HG03457 (cell line): ENCODE results near the gene CHN1.

Experiments used
- ATAC-seq: cut with Tn5 transposase; IDR thresholded peaks from one replicate; pipeline ENCODE4 v1.9.1; 2021; ENCODE audit warnings: moderate number of reproducible peaks; ENCODE audit not compliant: unreplicated experiment

The CHN1 gene

DNA sequence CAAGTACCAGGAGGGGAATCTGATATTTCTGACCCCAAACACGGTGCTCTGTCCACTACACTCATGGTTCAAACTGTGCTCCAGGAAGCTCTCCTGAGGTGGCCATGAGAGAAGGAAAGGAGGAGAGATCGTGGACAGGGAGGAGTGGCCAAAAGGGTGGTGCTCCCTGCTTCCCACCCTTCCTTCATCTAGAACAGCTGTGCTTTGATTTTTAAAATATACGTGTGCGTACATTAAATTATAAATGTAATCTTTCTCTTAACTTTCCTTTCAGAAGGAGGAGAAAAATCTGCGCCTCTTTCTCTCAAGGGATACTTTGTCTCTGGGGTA lies 232.7 kb downstream of the CHN1 start:
- ATAC-seq: no peak

DNA sequence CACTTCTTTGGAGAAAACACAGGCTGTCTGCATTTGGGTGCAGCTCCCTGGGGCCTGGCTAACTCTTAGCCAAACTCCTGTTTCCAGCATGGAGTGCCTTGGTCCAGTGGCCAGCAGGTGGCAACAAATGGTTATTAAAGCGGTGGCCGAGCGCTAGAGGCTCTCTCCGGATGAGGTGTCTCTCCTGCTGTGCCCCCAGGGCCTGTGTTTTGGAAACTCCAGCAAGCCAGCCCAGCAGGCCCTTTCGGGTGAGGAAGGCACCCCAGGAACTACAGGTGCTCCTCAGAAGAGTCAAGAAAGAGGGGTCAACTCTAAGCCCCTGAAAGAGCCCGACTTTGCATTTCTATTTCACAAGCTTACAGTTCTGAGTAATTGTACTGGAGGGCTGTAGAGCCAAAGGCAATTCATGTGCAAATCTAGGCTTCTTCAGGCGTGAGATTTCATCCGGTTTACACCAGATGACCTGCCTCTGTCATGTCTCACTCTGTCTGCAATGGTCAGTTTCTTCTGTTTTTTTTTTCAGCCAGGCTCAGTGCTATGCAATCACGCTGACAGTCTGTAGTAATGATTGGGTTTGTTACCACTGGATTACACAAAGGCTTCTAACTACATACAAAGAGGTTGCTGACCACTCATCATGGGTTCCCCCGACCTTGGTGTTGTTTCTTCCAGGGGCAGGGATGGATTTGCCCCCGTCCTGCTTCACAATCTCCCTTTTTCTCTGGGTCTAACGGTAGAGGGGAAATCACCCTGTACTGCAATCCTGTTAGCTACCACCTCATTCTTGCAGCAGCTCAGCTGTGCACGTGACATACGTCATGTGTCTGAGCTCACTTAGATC lies 233.3 kb downstream of the CHN1 start:
- ATAC-seq: no peak

DNA sequence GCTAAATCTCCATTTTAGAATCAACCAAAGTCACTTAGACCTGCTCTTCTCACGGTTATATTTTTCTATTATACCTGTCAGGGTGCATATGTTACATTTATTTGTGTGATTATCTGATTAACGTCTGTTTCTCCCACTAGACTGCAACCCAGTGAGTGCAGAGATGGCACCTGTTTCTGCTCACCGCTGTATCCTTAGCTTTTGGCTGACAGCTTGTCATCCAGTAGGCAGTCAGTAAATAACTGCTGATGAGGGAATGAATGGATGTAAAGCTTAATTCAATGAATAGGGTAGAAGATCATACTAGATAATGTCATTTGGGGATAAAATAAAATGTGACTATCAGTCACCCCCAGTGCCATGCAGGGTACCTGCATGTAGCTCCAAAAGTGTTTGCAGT lies 234.0 kb downstream of the CHN1 start:
- no peak for ATAC-seq

DNA sequence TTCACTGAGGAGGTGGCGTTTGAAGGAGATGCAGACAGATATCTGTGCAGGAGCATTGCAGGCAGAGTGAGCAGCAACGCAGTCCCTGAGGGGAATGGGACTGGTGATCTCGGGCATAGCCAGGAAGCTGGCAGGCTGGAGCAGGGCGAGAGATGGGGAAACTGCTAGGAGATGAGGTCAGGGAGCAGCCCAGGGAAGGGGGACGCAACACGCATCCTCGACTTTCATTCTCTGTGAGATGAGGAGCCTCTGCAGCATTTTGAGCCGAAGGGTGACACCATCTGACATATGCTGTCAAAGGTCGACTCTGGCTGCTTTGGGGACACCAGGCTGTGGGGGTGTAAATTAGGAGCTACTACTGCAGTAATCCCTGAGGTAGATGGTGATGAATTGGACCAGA lies 236.6 kb downstream of the CHN1 start:
- ATAC-seq: no peak

DNA sequence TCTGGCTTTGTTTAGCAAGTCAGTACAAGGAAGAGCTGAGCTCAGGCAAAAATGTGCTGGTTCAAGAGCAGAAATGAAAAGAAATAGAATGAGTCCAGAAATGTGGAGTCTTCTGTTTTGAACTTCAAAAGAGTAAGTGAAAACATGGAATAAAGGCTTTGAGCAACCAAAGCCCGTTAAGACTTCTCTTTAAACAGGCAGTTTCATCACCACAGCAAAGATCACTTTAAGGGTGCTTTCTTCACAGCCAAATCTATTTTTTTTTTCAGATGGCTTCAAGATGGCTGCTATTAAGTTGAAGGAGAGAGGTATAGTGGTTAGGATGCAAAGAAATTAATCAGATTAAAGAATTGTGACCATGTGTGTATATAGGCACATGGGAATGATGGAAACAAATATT lies 238.9 kb downstream of the CHN1 start:
- no peak for ATAC-seq

DNA sequence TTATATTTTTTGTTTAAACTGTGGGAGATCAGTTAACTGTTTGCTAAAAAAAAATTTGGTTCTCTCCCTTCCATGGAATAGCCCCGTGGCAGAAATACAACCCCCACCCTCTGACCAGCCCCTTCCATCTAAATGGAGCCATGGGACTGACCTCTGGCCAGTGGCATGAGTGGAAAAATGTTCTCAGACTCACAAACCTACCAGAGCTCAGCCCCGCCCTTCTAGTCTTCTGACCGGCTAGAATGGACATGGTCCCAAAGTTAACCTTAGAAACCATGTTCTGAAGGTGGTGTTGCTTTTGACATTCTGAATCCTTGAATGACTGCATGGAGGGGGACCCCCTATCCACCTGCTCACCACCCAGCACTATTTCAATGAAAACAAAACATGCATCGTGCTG lies 239.6 kb downstream of the CHN1 start:
- no peak for ATAC-seq

DNA sequence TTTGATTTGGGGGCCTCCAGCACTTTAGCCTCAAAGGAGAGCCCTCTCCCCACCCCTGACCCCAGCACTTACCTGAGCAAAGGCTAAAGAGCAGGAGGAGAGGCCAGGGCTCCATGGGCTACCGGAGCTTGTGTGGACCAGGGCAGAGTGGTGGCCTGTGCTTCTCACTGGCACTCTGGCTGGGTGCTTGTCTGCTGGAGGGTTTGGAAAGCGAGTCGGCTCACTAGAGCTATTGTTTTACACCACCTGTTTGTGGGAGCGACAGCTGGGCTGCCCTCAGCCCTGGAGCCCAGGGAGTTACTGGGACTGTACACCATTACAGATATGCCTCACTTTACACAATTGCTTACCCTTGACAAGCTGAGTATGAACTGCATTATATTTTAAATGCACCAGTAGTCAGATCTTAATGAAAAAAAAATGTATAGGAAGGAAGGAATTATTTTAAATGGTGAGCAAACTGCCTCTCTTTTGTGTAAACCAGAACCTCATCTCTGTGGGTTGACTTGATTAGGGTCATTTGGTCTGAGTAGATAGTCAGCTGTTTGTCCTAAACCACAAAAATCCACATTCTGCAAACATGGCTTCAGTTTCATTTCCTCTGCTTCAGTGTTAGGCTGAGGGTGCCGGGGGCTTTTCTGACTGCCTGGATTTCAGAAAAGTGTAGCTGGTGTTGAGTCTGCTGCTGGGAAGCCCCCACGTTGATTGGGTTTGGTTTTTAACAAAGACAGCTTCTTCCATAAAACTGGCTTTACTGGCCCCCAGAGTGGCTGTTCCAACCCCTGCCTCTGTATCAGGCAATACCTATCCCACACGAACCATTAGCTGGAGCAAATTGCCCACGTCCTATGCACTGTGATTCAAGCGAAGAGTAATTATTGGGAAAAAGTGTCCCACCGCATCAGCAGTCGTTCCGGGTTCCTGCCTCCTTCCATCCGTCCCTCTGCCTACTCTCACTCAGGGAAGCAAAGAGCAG lies 240.6 kb downstream of the CHN1 start, which contains the start of gene CHRNA1:
CHRNA1 (minus strand) TSS at position 193 of the 976 bp plus-strand sequence; CDS start at position 115, 78 bp downstream.
- no peak for ATAC-seq

DNA sequence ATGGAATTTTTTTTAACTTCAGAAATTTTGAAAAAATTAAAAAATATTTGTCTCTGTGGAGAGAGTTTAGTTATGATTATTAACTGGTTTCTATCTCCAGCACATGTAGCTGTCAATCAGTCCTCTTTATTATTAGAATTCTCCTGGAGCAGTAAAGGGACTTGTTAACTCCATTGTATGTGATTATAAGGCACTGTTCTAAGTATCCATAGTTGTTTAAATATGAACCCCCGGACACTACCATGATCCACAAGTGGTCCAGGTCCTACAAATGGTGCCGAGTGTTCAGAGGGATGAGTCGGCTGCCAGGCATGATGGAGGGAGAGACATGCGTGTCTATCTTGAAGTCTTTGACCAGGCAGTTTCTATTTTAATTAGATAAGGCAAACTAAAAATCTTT lies 241.4 kb downstream of the CHN1 start:
- no peak for ATAC-seq

DNA sequence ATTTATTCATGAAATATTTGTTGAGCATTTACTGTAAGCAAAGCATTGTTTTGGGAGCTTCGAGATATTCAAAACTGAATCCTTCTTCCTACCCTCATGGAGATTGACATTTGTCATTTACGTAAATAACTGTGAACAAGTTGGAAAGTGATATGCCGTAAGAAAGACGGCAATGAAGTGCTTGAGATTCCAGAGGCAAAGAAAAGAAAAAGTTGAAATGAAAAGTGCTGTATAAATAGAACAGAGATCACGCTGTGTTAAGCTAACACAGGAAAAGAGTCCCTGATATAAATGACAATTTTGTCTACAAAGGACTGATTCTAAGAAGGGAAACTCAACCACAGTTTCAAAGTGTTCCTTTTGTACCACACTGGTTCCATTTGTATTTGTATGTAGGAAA lies 242.7 kb downstream of the CHN1 start:
- no peak for ATAC-seq

DNA sequence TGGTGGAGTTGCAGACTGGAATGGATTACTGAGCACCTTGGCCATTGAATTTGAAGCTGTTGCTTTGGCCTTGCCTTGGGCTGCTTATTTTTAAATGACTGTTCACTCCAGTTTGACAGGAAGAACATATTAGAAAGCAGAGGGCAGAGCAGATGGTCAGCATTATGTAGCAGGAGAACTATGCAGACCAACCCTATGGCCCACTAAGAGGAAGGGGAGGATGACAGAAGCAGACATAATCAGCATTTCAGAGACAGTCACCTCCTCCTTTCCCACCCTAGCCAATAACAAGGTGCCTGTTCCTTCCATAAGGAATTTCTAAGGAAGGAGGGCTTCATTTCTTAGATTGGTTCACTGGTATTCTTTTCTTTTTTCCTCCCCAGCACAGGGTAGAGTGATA lies 243.3 kb downstream of the CHN1 start:
- ATAC-seq: no peak

DNA sequence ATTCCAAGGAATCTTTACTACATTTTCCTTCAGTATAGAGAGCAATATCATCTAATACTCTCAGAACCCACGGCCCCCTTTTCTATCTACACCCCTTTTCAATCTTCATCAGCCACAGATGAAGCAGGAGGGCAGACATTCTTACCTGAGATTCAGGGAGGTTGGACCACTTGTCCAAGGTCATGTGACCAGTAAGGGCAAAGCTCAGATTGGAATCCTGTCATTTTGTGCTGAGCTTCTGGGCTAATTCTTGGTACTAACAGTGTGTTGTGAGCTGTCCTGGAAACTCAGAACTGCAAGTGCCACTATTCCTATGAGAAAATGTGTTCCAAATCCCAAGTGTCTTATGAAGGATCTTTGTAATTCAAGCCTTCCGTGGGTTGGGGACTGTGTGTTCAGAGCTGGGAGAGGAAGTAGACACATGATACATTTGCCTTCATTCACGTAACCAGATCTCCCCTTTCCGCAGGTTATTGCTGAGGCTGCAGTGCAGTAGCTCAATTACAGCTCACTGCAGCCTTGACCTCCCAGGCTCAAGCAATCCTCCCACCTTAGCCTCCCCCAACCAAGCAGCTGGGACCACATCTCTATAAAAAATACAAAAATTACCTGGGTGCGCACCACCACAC lies 244.2 kb downstream of the CHN1 start:
- no peak for ATAC-seq

DNA sequence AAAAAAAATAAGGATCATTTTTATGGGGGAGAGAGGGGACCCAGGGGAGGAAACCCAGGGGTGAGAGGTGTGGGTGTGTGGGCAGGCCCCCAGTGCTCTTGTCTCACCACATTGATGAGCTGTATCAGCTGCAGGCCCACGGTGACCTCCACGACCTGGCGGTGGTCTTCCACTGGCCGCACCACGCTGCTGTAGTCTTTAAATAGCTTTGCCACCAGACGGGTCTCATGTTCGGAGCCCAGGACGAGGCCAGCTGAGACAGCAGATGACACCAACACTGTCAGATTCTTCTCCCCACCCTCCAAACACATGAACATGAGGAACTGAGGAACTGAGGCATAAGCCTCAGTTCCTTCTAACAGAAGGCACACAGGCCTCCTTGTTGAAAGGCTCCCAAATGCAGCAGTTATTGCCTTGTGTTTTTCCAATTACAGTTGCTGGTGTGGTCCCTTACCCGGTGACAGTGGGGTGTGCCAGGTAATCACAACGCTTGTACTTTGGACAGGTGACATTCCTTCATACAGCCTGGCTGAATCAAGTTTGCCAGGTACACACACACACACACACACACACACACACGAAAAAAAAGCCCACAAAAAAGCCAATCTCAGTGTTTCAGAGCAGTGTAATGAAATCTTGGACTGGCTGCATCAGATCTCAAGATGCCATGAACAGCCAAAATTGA lies 245.7 kb downstream of the CHN1 start:
- no peak for ATAC-seq

DNA sequence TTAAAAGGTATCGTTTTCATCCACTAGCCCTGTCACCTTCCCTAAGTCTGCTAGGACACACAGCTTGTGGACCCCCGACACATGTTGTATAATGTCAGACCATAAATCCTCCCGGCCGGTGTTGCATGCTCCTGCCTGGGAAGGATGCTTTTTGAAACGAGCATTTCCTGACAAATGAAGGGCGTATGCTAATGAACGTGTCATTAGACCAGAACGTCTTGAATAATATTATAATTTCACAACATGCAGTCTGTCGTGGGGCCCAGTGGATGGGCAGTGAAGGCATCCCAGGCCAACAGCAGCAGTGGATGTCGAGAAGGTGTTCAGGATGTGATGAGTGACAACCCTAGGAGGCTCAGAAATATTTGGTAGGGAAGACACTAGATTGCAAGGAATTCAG lies 248.4 kb downstream of the CHN1 start:
- ATAC-seq: no peak

DNA sequence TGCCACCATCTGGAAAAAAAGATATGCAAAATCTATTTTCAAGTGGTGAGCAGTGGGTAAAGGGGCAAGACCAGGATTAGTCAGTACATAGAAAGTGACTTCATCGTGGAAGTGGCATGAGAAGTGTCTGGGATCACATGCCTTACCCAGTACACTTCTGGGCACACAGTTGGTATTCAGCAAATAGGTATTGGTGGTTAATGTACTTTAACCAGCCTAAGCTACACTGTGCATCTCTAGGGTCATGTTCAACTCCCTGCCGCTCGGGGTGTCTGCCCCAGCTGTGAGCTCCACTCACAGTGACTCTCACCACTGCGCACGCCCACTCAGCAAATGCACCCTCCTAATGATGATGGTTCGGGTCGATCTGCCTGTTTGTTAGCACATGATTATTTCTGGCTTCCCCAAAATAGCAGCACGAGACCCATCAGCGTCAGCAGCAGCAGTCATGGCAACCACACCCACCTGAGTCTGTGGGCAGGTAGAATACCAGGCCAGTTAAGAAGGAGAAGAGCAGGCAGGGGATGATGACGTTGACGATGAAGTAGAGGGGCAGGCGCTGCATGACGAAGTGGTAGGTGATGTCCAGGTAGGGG lies 252.0 kb downstream of the CHN1 start:
- ATAC-seq: peak; percentile 19

DNA sequence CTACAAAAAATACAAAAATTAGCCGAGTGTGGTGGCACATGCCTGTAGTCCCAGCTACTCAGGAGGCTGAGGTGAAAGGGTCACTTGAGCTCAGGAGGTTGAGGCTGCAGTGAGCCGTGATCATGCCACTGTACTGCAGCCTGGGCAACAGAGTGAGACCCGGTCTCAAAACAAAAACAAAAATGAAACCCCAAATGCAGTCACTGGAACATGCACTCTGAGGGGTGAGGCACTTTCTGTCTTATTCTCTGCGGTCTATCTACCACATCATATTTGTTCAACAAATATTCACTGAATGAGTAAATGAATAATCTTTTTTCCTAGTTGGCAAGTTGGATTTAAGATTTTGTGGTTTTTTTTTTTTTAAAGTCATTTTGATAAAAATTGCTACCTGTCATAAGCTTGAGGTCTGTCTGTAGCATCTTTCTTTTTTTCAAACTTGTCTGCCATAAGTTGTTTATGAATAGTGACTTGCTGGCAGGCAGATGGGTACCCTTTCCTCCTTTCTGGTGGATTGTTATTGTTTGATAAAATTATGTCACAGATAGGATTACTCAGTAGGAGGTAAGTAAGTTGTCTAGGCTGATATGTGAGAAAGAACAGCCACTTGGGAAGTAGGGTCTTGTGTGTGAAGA lies 252.7 kb downstream of the CHN1 start:
- ATAC-seq: peak; percentile 90

DNA sequence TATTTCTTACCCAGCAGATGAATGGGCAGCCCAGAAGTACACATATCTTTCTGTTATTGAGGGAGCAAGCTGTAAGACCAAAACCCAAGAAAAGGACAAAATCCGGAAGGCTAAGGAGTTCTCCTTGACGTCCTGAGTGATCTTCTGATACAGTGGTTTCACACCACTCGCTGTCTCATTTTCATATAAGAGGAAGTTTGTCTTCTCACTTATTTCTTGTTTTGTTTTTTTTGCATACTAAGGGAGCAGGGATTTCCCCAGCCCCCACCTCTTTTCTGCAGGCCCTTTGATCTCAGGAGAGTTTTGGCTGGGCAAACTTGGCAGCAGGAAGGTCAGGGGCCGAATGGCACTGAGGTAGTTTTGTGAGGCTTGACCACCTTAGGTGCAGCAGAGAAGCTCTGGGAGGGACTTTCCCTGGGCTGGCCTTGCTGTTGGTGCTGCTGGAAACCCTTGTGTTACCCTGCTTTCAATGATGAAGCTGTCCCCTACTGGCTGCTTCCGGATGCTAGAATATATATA lies 254.2 kb downstream of the CHN1 start:
- ATAC-seq: peak; percentile 32

DNA sequence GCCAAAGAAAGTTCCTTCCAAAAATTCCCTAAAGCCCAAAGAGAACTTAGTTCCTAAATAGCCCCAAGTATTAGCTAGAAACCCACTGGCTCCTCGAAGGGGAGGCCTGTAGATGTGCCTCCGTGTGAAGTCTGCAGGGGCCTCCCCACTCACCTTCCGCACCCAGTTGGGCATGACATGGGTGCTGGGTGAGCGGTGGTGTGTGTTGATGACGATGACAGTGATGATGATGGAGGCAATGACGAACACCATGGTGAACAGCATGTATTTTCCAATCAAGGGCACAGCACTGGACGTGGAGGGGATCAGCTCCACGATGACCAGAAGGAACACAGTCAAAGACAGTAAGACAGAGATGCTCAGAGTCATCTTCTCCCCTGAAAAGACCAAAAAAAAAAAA lies 255.4 kb downstream of the CHN1 start:
- no peak for ATAC-seq

DNA sequence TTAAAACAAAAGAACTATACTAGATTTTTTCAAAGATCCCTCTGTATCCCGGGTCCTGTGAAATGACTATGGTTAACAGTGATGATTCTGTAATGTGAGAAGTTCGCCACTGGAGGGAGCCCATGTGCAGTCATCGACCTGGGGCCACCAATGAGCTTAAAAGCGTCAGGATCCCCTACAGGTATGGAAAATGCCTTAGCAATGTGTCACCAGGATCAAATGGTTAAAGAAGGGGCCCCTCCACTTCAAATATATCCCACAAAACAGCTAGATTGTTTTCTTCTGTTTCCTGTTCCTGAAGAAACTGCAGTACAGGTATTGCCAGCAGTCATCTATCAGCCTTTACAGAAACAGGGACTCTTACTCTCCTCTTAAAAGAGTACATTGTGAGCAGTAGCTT lies 256.2 kb downstream of the CHN1 start:
- no peak for ATAC-seq
